Activated CD4-positive, alpha-beta T cell treated with anti-CD3 and anti-CD28 coated beads, Interleukin-2, Interleukin-6, amounts not matched to agents 100 ng/mL and 50 ng/mL, durations not matched to agents 16 hours and 8 hours (primary cell): Measurements from ENCODE around the gene KCNJ3.
"Not testable (repeated sequence)": the region's sequence is repeated elsewhere in the genome, so short reads cannot be mapped to it uniquely, and the experiment has no call there.

ENCODE experiments used
- DNase-seq: peaks from one replicate; pipeline ENCODE4 v3.0.0-alpha.2; 2020

Gene KCNJ3

GRCh38 chr2:154850532-154850931, 152.0 kb downstream of the KCNJ3 start:
- DNase-seq = no peak

GRCh38 chr2:154855138-154855537, 156.6 kb downstream of the KCNJ3 start:
- no peak for DNase-seq

GRCh38 chr2:154867151-154867550, 168.7 kb downstream of the KCNJ3 start:
- DNase-seq = not testable (repeated sequence)

GRCh38 chr2:154875999-154876398, 177.5 kb downstream of the KCNJ3 start:
- DNase-seq = no peak

- DNase-seq = no peak
Observed at GRCh38 chr2:154882725-154883124, 184.2 kb downstream of the KCNJ3 start.

- DNase-seq = no peak
Observed at GRCh38 chr2:154886316-154886715, 187.8 kb downstream of the KCNJ3 start.

- DNase-seq = no peak
Observed at GRCh38 chr2:154898269-154898668, 199.8 kb downstream of the KCNJ3 start.

GRCh38 chr2:154901063-154901462, 202.6 kb downstream of the KCNJ3 start:
- DNase-seq = no peak
